GM12875 (cell line): ENCODE results near the gene LDLRAD3.

Source experiments
- H3K4me3 ChIP-seq: one replicate; pipeline ENCODE4 v1.5.1; 2011; ENCODE audit warnings: low read depth, low read length, control low read depth
- CTCF ChIP-seq: IDR thresholded peaks from 2 replicates; pipeline ENCODE4 v1.5.1; 2011; ENCODE audit warnings: low read depth, mild to moderate bottlenecking, control low read depth, inconsistent platforms, low read length, moderate library complexity, borderline replicate concordance; ENCODE audit not compliant: insufficient read depth

Gene LDLRAD3

DNA sequence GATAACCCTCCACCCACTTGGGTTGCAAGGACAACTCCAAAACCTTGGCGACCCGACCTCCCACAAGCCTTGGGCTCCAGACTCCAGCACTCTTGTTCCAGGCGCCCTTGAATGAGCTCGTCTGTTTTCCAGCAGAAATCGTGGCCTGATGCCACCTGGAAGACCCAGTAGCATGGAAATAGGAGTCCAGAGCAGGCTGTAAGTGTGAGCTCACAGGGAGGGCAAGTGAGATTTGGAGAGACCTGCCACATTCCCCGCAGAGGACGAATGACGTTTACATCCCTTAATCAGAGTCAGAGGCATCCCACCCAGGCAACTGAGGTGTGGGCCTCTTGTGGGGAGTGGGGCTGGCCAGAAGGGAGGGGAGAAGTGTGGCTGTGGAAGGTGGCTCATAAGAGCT is 71.9 kb downstream of the LDLRAD3 start:
- no peak for TF ChIP-seq CTCF
- H3K4me3 ChIP-seq: no peak overlapping the region

DNA sequence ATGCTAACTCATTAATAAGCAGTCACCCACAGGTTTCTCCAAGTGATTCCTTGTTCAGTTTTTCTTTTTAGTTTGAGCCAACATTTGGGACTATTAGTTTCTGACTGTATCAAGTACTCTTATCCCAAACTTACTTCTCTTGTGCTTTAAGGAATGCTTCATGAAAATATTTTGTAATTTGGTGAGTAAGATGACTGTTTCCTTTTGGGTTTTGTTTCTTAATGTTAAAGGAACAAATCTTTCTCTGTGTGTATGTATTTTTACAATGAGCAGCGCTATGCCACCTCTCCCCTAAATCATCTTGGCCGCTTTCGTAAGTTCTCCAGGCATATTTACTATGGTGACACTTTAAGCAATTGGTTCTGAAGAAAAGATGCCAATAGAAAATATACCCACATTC is 72.4 kb downstream of the LDLRAD3 start:
- TF ChIP-seq CTCF: no peak
- no peak overlapping the region for H3K4me3 ChIP-seq

DNA sequence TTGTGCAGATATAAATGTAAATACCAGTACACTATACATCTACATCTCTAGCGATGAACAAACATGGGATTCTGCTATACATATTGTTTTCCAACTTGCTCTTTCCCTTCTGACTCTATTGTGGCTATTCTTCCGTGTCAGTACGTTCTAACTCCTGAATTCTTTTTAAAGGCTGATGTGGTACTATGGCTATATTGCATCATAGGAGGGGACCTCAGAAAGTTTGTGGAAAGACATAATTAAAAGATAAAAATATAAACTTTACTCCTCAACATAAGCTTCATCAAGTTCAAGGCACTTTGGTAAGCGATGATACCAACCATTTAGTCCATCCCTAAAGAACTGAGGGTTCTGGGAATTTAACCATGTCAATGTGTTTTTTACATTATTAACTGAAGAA is 72.8 kb downstream of the LDLRAD3 start:
- H3K4me3 ChIP-seq: no peak overlapping the region
- no peak for TF ChIP-seq CTCF

- no peak for TF ChIP-seq CTCF
- no peak overlapping the region for H3K4me3 ChIP-seq
Observed at GRCh38 chr11:36019005-36019596, 75.2 kb downstream of the LDLRAD3 start.

GRCh38 chr11:36019722-36020121 is 75.9 kb downstream of the LDLRAD3 start:
- TF ChIP-seq CTCF: no peak
- H3K4me3 ChIP-seq: no peak overlapping the region

DNA sequence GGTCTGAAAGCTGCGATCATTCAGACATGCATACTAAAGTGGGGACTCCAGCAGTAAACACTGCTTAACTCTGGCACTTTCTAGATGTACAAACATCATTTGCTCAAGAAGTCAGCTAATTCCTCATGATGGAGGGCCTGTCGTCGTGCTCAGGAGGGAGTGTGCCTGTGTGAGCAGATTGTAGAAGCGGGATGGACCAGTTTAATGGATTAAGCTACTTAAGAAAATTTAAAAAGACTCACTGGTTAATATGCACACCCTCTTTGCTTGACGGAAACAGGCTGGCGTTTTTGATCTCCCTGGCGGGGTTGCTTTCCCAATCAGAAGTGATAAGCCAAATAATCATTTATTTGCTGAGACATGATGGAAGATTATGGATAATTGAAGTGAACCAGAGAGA is 79.0 kb downstream of the LDLRAD3 start:
- no peak overlapping the region for H3K4me3 ChIP-seq
- TF ChIP-seq CTCF: no peak

GRCh38 chr11:36023922-36024321 is 80.1 kb downstream of the LDLRAD3 start:
- no peak overlapping the region for H3K4me3 ChIP-seq
- no peak for TF ChIP-seq CTCF
